ENCODE measurements around the gene DGCR6.
"Not testable (repeated sequence)": the region's sequence is repeated elsewhere in the genome, so short reads cannot be mapped to it uniquely, and the experiment has no call there.

GRCh38 chr22:18896037-18896657, 10.0 kb upstream of the DGCR6 start:
- not testable (repeated sequence) for TF ChIP-seq CTCF, POLR2A (IDR thresholded peaks at IDR 0.05)
